ENCODE results near the gene RAVER1.
"Not testable (repeated sequence)": the region's sequence is repeated elsewhere in the genome, so short reads cannot be mapped to it uniquely, and the experiment has no call there.

GRCh38 chr19:10383223-10383499 is 49.8 kb upstream of the RAVER1 start:
- TF ChIP-seq CTCF (conservative IDR thresholded peaks at IDR 0.05 in 1 of 2, IDR thresholded peaks at IDR 0.05 in 1 of 2; ENCODE audit: low read depth in 1 of 2, low read length in 2 of 2); EZH2 (IDR thresholded peaks at IDR 0.05; ENCODE audit: low read length, missing control alignments): not testable (repeated sequence)
